A673 (cell line): Measurements from ENCODE around the gene CADM3. TPM values are rescaled to one million over a fixed set of nuclear protein-coding genes. Genes with fewer than 3 reads are reported as not detected.

ENCODE experiments used
- BruUV-seq: library from RNA; stranded (reverse); fragments of 400-500 nt; replicated peaks from 2 replicates; lab custom pipeline; 2021; lab: Mats Ljungman, UMichigan
- CTCF ChIA-PET: fragments of 300-600 bp; sonication (Branson Sonifier 250); formaldehyde crosslinking; loops from one replicate; lab custom pipeline; 2022; ENCODE audit warnings: antibody characterized with exemption; lab: Charles Lee
- POLR2A ChIA-PET: fragments of 300-600 bp; sonication (Branson Sonifier 250); formaldehyde crosslinking; loops from one replicate; lab custom pipeline; 2022; ENCODE audit warnings: antibody characterized with exemption; ENCODE audit not compliant: low non-redundant PET; lab: Charles Lee
- DNase-seq: peaks from one replicate; pipeline ENCODE4 v3.0.0-alpha.2; 2015; ENCODE audit warnings: low spot score
- H3K27ac ChIP-seq: fragments of 200-600 bp; sonication (generic); 2 replicates; pipeline ENCODE4 v1.5.1; 2016; ENCODE audit warnings: mixed run types, low read depth, mild to moderate bottlenecking, mixed read lengths, antibody characterized with exemption, low read length; ENCODE audit not compliant: poor library complexity, severe bottlenecking
- H3K27me3 ChIP-seq: fragments of 200-600 bp; sonication (generic); replicated peaks from 2 replicates; pipeline ENCODE4 v1.6.1; 2017; ENCODE audit warnings: mixed run types, low read depth, mild to moderate bottlenecking, mixed read lengths, antibody characterized with exemption, low read length; ENCODE audit not compliant: insufficient read depth, poor library complexity
- H3K36me3 ChIP-seq: fragments of 200-600 bp; sonication (generic); 2 replicates; pipeline ENCODE4 v1.6.1; 2016; ENCODE audit warnings: mixed run types, mild to moderate bottlenecking, mixed read lengths, antibody characterized with exemption, low read length; ENCODE audit not compliant: insufficient read depth, poor library complexity, severe bottlenecking
- H3K4me1 ChIP-seq: fragments of 200-600 bp; sonication (generic); 2 replicates; pipeline ENCODE4 v1.6.1; 2017; ENCODE audit warnings: mixed run types, mild to moderate bottlenecking, mixed read lengths, antibody characterized with exemption, low read length; ENCODE audit not compliant: insufficient read depth, poor library complexity, severe bottlenecking
- H3K4me3 ChIP-seq: fragments of 200-600 bp; sonication (generic); 2 replicates; pipeline ENCODE4 v1.5.1; 2016; ENCODE audit warnings: low read depth, mixed run types, mild to moderate bottlenecking, mixed read lengths, low read length; ENCODE audit not compliant: poor library complexity, severe bottlenecking
- H3K9me3 ChIP-seq: fragments of 200-600 bp; sonication (generic); 2 replicates; pipeline ENCODE4 v1.6.1; 2016; ENCODE audit warnings: mixed run types, low read depth, mild to moderate bottlenecking, mixed read lengths, antibody characterized with exemption, low read length; ENCODE audit not compliant: poor library complexity, severe bottlenecking
- CTCF ChIP-seq: fragments of 300-800, 200-600 bp; sonication (generic); conservative IDR thresholded peaks from 2 replicates; pipeline ENCODE4 v1.5.1; 2017; ENCODE audit warnings: low read depth, mild to moderate bottlenecking, antibody characterized with exemption, low read length, moderate library complexity, mixed read lengths
- EZH2 ChIP-seq: fragments of 200-600 bp; sonication (generic); IDR thresholded peaks from 2 replicates; pipeline ENCODE4 v1.6.1; 2017; ENCODE audit warnings: borderline replicate concordance, low read depth, mild to moderate bottlenecking, mixed read lengths, antibody characterized with exemption, low read length; ENCODE audit not compliant: poor library complexity, severe bottlenecking
- intact Hi-C: fragments of 100-400 bp; cut with micrococcal nuclease; formaldehyde crosslinking; loops from one replicate; pipeline ENCODE4 v1.10.0; 2022; ENCODE audit not compliant: unreplicated experiment
- total RNA-seq: library from RNA; stranded (reverse); gene quantifications from 2 replicates; pipeline ENCODE4 v1.2.3, GENCODE V29; 2021

Gene CADM3
- total RNA-seq, 1 experiment from 2014 or later, result not detected

GRCh38 chr1:159199901-159200300 lies 28.5 kb downstream of the CADM3 start:
- no peaks in the 10 kb centered on the region for H3K4me1 ChIP-seq
- H3K27me3 ChIP-seq, result peaks cover 48% of the 10 kb centered on the region
- H3K4me3 ChIP-seq, result no peak overlapping the region
- H3K36me3 ChIP-seq, result no peaks in the 10 kb centered on the region
- no peak overlapping the region for H3K27ac ChIP-seq
- no peak for TF ChIP-seq EZH2
- TF ChIP-seq CTCF, result no peak
- H3K9me3 ChIP-seq, result no peaks in the 10 kb centered on the region
- ChIA-PET POLR2A (no interaction called here), CTCF (interaction anchor here (0.6 kb wide), 1 partner anchor 13 kb away, joined by 3 read pairs; no protein-coding TSS in a partner anchor)
- no peak for DNase-seq
- BruUV-seq, result no TSS peak
- intact Hi-C loops, result loop anchor here (2.0 to 5.0 kb wide), 2 partner anchors 38 to 67 kb away; no protein-coding TSS in a partner anchor

- Histone ChIP-seq H3K9me3 (no peaks in the 10 kb centered on the region), H3K27me3 (peaks cover 57% of the 10 kb centered on the region), H3K27ac (no peak overlapping the region), H3K4me1 (no peaks in the 10 kb centered on the region), H3K4me3 (no peak overlapping the region), H3K36me3 (no peaks in the 10 kb centered on the region)
- CTCF ChIA-PET, result no interaction called here
- intact Hi-C loops, result no loop called here
- no peak for DNase-seq
- POLR2A ChIA-PET, result no interaction called here
- no TSS peak for BruUV-seq
- TF ChIP-seq CTCF (no peak), EZH2 (no peak)
Observed at GRCh38 chr1:159200769-159201168, 29.4 kb downstream of the CADM3 start.

- DNase-seq, result no peak
- Histone ChIP-seq H3K27ac (no peak overlapping the region), H3K4me3 (no peak overlapping the region), H3K27me3 (peaks cover 63% of the 10 kb centered on the region), H3K9me3 (no peaks in the 10 kb centered on the region), H3K4me1 (no peaks in the 10 kb centered on the region), H3K36me3 (no peaks in the 10 kb centered on the region)
- CTCF ChIA-PET, result no interaction called here
- BruUV-seq, result no TSS peak
- TF ChIP-seq CTCF, result no peak
- no peak for TF ChIP-seq EZH2
- POLR2A ChIA-PET, result no interaction called here
- intact Hi-C loops, result no loop called here
Observed at GRCh38 chr1:159201642-159202041, 30.2 kb downstream of the CADM3 start.
